K562 (cell line): ENCODE results near the gene P2RY8. TPM values are rescaled to one million over a fixed set of nuclear protein-coding genes. Genes with fewer than 3 reads are reported as not detected.

ENCODE experiments used
- FOXK2 ChIP-seq, 2 experiments: fragments of 450-650 bp; IDR thresholded peaks in 1 of 2; conservative IDR thresholded peaks in 1 of 2; 2 replicates each; pipeline ENCODE4 v1.6.1; 2016; ENCODE audit warnings: low read depth in 2 of 2, mild to moderate bottlenecking in 1 of 2
- TEAD1 ChIP-seq, 2 experiments: fragments of 450-650 bp in 1 of 2; sonication (generic) in 1 of 2; formaldehyde crosslinking; IDR thresholded peaks; 2 replicates each; pipeline versions ENCODE4 v1.4.0 to v1.8.0; 2020 to 2022; ENCODE audit warnings: mild to moderate bottlenecking in 2 of 2, missing genetic modification reagents in 1 of 2
- ZNF143 ChIP-seq: sonication (generic); formaldehyde crosslinking; IDR thresholded peaks from 2 replicates; pipeline ENCODE4 v1.9.0; 2022; ENCODE audit warnings: mild to moderate bottlenecking, missing genetic modification reagents
- ZNF316 ChIP-seq: fragments of 450-650 bp; IDR thresholded peaks from 2 replicates; pipeline ENCODE4 v1.6.1; 2016
- ZNF395 ChIP-seq: fragments of 200-800 bp; sonication (Bioruptor generic); IDR thresholded peaks from 2 replicates; pipeline ENCODE4 v1.6.1; 2017; ENCODE audit warnings: missing genetic modification characterization, missing compliant biosample characterization
- ZNF644 ChIP-seq: fragments of 200-800 bp; sonication (Bioruptor generic); IDR thresholded peaks from 2 replicates; pipeline ENCODE4 v1.6.1; 2016; ENCODE audit warnings: low read depth, missing genetic modification characterization, missing compliant biosample characterization
- polyA plus RNA-seq, 8 experiments: library from polyadenylated mRNA; depleted of rRNA in 4 of 8; stranded (reverse) in 5 of 8; unstranded in 3 of 8; fragments of >200 nt; fragmentation: Nextera tagmentation in 2 of 8; fragmentation: Illumina TruSeq in 1 of 8; extraction: Ambion mirVana in 2 of 8; extraction: Trizol in 1 of 8; gene quantifications; 2 replicates each; pipeline versions ENCODE4 v1.2.1 to v1.2.3, GENCODE V29; 2011 to 2014; ENCODE audit warnings: inconsistent platforms in 1 of 8, missing spikeins in 1 of 8
- total RNA-seq, 7 experiments: library from RNA; depleted of rRNA in 6 of 7; stranded (reverse); fragments of >200 nt in 6 of 7; fragmentation: Illumina TruSeq in 2 of 7; extraction: Trizol in 2 of 7; gene quantifications; 2 replicates each; pipeline versions ENCODE4 v1.2.1 to v1.2.3, GENCODE V29; 2011 to 2021; ENCODE audit warnings: low replicate concordance in 1 of 7
- TF ChIP-seq, protein P1 (sequence below): sonication (generic); formaldehyde crosslinking; IDR thresholded peaks from 2 replicates; pipeline ENCODE4 v1.8.0; 2023; ENCODE audit warnings: mild to moderate bottlenecking, missing genetic modification reagents
- TF ChIP-seq, protein P2 (sequence below): fragments of 250-450 bp; sonication (Bioruptor Pico); IDR thresholded peaks from 2 replicates; pipeline ENCODE4 v1.5.0; 2021; ENCODE audit warnings: mild to moderate bottlenecking, moderate library complexity

P2RY8 gene
- total and polyA plus RNA-seq, 9 of the 15 experiments (the other 6 are each of a cell fraction or from before 2014, with no cell fraction given), result 0.04 to 0.69 (median 0.08) TPM; not detected in 3

- TF ChIP-seq, protein P1, sequence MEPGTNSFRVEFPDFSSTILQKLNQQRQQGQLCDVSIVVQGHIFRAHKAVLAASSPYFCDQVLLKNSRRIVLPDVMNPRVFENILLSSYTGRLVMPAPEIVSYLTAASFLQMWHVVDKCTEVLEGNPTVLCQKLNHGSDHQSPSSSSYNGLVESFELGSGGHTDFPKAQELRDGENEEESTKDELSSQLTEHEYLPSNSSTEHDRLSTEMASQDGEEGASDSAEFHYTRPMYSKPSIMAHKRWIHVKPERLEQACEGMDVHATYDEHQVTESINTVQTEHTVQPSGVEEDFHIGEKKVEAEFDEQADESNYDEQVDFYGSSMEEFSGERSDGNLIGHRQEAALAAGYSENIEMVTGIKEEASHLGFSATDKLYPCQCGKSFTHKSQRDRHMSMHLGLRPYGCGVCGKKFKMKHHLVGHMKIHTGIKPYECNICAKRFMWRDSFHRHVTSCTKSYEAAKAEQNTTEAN (CRISPR knock-in tag), result peak; percentile 31; the same call in 1 of the 2 replicates
- TF ChIP-seq ZNF143 (CRISPR knock-in tag) (no peak), ZNF316 (peak; percentile 35; the same call in 1 of the 2 replicates), FOXK2 (conservative IDR thresholded peaks at IDR 0.05 in 1 of 2, IDR thresholded peaks at IDR 0.05 in 1 of 2; ENCODE audit: low read depth in 2 of 2) (peak; percentile 40 to 42; a peak in 2 of 4 replicates), ZNF644 (tag) (peak; percentile 65; the same call in 1 of the 2 replicates), TEAD1 (CRISPR knock-in tag; IDR thresholded peaks at IDR 0.05) (peak in 1 of 2 experiments; percentile 54; a peak in 1 of 4 replicates), ZNF395 (CRISPR knock-in tag) (peak; percentile 84)
- TF ChIP-seq, protein P2, sequence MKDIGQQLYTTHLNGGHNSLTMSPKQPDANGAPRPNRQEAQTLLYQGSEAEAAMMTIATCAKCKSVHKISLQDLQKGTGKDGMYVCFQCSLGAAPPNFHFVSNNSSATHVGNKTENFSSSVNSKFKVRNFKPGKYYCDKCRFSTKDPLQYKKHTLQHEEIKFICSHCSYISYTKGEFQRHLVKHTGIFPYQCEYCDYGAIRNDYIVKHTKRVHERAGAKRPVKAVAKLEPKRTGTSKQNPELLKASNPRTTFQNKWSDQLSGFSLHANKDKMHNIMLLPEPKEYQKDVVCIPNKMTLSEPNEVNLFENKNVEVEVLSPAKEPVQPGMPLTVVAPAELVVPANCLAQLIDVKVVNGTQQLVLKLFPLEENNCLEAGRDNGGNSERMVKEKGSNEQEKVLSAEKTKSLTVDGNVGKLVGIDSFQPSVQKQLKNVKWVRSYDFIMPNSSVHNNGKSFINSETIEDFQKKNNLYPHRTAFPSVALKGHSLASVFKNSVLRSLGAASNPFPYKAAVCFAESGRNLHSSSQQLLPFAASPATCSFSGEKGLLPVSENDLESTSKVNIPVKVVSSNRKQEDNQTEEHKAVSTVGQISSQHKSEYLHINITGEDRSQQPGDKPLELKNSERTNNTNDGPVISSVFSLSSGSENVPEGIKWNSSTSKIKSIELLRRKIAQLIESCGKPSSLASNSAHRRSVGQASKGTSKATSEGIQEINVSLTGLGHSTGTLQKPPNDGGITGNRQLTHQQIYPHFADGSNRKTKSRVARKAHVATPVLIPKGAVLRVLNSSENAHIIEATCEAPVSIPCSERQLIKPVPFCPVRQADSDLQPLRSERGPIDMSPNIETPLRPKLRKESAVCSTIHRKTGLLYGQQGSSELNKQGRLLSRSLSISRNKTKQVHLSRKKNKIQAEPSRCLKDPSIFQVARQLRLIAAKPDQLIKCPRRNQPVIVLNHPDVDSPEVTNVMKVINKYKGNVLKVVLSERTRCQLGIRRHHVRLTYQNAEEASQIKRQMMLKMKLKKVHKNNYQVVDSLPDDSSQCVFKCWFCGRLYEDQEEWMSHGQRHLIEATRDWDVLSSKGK (CRISPR knock-in tag), result no peak
These were observed 55.1 kb downstream of the P2RY8 start (continued) for GRCh38 chrX:1481636-1482529.
